Measurements from ENCODE around the gene UBR4.

UBR4 gene

GRCh38 chr1:19049128-19049768, 160.8 kb downstream of the UBR4 start:
- DNase-seq = no peak

GRCh38 chr1:19046972-19047731, 162.9 kb downstream of the UBR4 start:
- no peak for DNase-seq

GRCh38 chr1:19045898-19046880, 163.9 kb downstream of the UBR4 start:
- no peak for DNase-seq

- peak in 1 of 2 donors; percentile 9 for DNase-seq
Observed at GRCh38 chr1:19044975-19045831, 164.9 kb downstream of the UBR4 start.

GRCh38 chr1:19044471-19044870, 165.6 kb downstream of the UBR4 start:
- DNase-seq = no peak

- no peak for DNase-seq
Observed at GRCh38 chr1:19043579-19044443, 166.3 kb downstream of the UBR4 start.

GRCh38 chr1:19042675-19043578, 167.1 kb downstream of the UBR4 start:
- DNase-seq = no peak

- no peak for DNase-seq
Observed at GRCh38 chr1:19040010-19040680, 169.9 kb downstream of the UBR4 start.

- DNase-seq = no peak
Observed at GRCh38 chr1:19038732-19039131, 171.3 kb downstream of the UBR4 start.

GRCh38 chr1:19038096-19038495, 172.0 kb downstream of the UBR4 start:
- DNase-seq = no peak

- DNase-seq = no peak
Observed at GRCh38 chr1:19037659-19038058, 172.4 kb downstream of the UBR4 start.

- DNase-seq = no peak
Observed at GRCh38 chr1:19036813-19037605, 173.1 kb downstream of the UBR4 start.

- DNase-seq = no peak
Observed at GRCh38 chr1:19036041-19036812, 173.8 kb downstream of the UBR4 start.

GRCh38 chr1:19035377-19036040, 174.6 kb downstream of the UBR4 start:
- no peak for DNase-seq

GRCh38 chr1:19034721-19035120, 175.3 kb downstream of the UBR4 start:
- no peak for DNase-seq

- no peak for DNase-seq
Observed at GRCh38 chr1:19033926-19034680, 176.0 kb downstream of the UBR4 start.

- DNase-seq = no peak
Observed at GRCh38 chr1:19033515-19033839, 176.6 kb downstream of the UBR4 start.

All from CD4-positive, alpha-beta T cell treated with Interleukin-4 for 1 hour (primary cell).